Left lung (tissue), 10 donors: ENCODE data around the gene EML1. TPM values are rescaled to one million over a fixed set of nuclear protein-coding genes. Genes with fewer than 3 reads are reported as not detected.

ENCODE experiments used
- ATAC-seq: fragments of 200-7000 bp; cut with Tn5 transposase; one replicate; pipeline ENCODE4 v1.9.1; 2020; ENCODE audit warnings: moderate library complexity
- DNase-seq, 4 donors: peaks; one replicate each; pipeline ENCODE4 v3.0.0-alpha.2; 2013 to 2020
- H3K27ac ChIP-seq, 2 donors: fragments of 200-600 bp; sonication (generic) in 1 of 2; one replicate each; pipeline versions ENCODE4 v1.5.0 to v1.8.0; 2020 to 2021
- H3K27me3 ChIP-seq, 2 donors: fragments of 200-600 bp; sonication (generic) in 1 of 2; one replicate each; pipeline versions ENCODE4 v1.5.0 to v1.8.0; 2020 to 2021
- H3K36me3 ChIP-seq, 2 donors: fragments of 200-600 bp; sonication (generic) in 1 of 2; one replicate each; pipeline versions ENCODE4 v1.5.0 to v1.8.0; 2020 to 2021
- H3K4me1 ChIP-seq, 2 donors: fragments of 200-600 bp; one replicate each; pipeline ENCODE4 v1.8.0; 2021
- H3K4me3 ChIP-seq, 2 donors: fragments of 200-600 bp; sonication (generic) in 1 of 2; one replicate each; pipeline versions ENCODE4 v1.5.0 to v1.8.0; 2020 to 2021; ENCODE audit warnings: mild to moderate bottlenecking in 1 of 2
- H3K9me3 ChIP-seq, 2 donors: fragments of 200-600 bp; sonication (generic) in 1 of 2; one replicate each; pipeline versions ENCODE4 v1.5.0 to v1.8.0; 2020 to 2021
- CTCF ChIP-seq, 2 donors: fragments of 200-600 bp; sonication (generic) in 1 of 2; IDR thresholded peaks; one replicate each; pipeline versions ENCODE4 v1.5.0 to v1.8.0; 2021; ENCODE audit warnings: antibody characterized with exemption in 2 of 2
- intact Hi-C, 2 donors: fragments of 100-400 bp; cut with DNase I; formaldehyde crosslinking; loops; one replicate each; pipeline versions ENCODE4 v1.11.2 to v1.14.2; 2022
- polyA plus RNA-seq, 6 donors: library from polyadenylated mRNA; unstranded; fragments of 120-200 nt; gene quantifications; one replicate each; pipeline ENCODE4 v1.2.1, GENCODE V29; 2013; ENCODE audit not compliant: insufficient read length in 6 of 6
- total RNA-seq, 2 donors: library from RNA; stranded (reverse); fragmentation: NEBNext Ultra II Directional; extraction: Animal tissue kit (Norgen Biotek cat#: 25700); gene quantifications; one replicate each; pipeline ENCODE4 v1.2.1, GENCODE V29; 2021
- donor health status: DM: no; HTN: yes; CAD: no.
- donor health status: DM: no; HTN: no; CAD: no.

The EML1 gene
- total and polyA plus RNA-seq, 8 donors: 24.6 to 48.6 (median 42.2) TPM

GRCh38 chr14:99982537-99983250 is 189.5 kb downstream of the EML1 start:
- Histone ChIP-seq H3K27me3 (no peaks in the 10 kb centered on the region), H3K27ac (no peak overlapping the region), H3K4me3 (no peak overlapping the region), H3K4me1 (peaks cover 6 to 14% of the 10 kb centered on the region in 2 donors), H3K9me3 (no peaks in the 10 kb centered on the region), H3K36me3 (no peaks in the 10 kb centered on the region)
- intact Hi-C loops: no loop called here
- peak in 1 of 4 donors; percentile 76 for DNase-seq
- peak; percentile 78 to 80 for TF ChIP-seq CTCF (IDR thresholded peaks at IDR 0.05)
- ATAC-seq: peak; percentile 98

GRCh38 chr14:99983251-99984015 is 190.2 kb downstream of the EML1 start:
- TF ChIP-seq CTCF (IDR thresholded peaks at IDR 0.05): no peak
- Histone ChIP-seq H3K9me3 (no peaks in the 10 kb centered on the region), H3K4me1 (peaks cover 6 to 14% of the 10 kb centered on the region in 2 donors), H3K27ac (peak overlapping the region in 1 of 2 donors; percentile 15), H3K4me3 (no peak overlapping the region), H3K27me3 (no peaks in the 10 kb centered on the region), H3K36me3 (no peaks in the 10 kb centered on the region)
- intact Hi-C loops: no loop called here
- ATAC-seq: no peak
- DNase-seq: no peak

GRCh38 chr14:99984036-99984435 is 190.8 kb downstream of the EML1 start:
- Histone ChIP-seq H3K27me3 (no peaks in the 10 kb centered on the region), H3K4me3 (no peak overlapping the region), H3K36me3 (no peaks in the 10 kb centered on the region), H3K4me1 (peaks cover 6 to 14% of the 10 kb centered on the region in 2 donors), H3K9me3 (no peaks in the 10 kb centered on the region), H3K27ac (no peak overlapping the region)
- ATAC-seq (no peak), DNase-seq (peak in 1 of 4 donors; percentile 41)
- intact Hi-C loops: no loop called here
- TF ChIP-seq CTCF (IDR thresholded peaks at IDR 0.05): no peak

DNA sequence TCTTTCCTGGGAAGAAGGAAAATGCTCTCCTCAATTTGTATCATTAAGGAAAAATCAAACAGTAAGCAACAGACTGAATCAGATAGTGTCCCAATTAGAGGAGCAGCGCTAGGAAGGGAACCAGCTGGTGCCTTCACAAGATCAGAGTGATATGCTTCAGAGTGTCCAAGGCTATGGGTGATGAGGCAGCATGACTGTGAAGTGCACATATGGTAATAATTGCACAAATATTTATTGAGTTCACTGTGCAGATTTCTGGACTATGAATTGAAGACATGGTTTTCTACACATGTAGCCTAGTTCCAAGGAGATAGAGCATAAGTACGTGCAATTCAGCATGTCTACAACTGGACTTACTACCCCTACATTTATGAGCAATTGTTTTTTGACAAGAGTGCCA is 193.2 kb downstream of the EML1 start:
- Histone ChIP-seq H3K36me3 (no peaks in the 10 kb centered on the region), H3K4me1 (peaks cover 6 to 19% of the 10 kb centered on the region in 2 donors), H3K27me3 (no peaks in the 10 kb centered on the region), H3K4me3 (no peak overlapping the region), H3K27ac (no peak overlapping the region), H3K9me3 (no peaks in the 10 kb centered on the region)
- DNase-seq (peak in 2 of 4 donors; percentile 92 to 95), ATAC-seq (peak; percentile 16)
- intact Hi-C loops: no loop called here
- no peak for TF ChIP-seq CTCF (IDR thresholded peaks at IDR 0.05)

- H3K27ac ChIP-seq: no peak overlapping the region
- no peaks in the 10 kb centered on the region for H3K9me3 ChIP-seq
- H3K4me3 ChIP-seq: no peak overlapping the region
- DNase-seq: no peak
- no peak for TF ChIP-seq CTCF (IDR thresholded peaks at IDR 0.05)
- peaks cover 0 to 5% of the 10 kb centered on the region in 2 donors for H3K4me1 ChIP-seq
- no peaks in the 10 kb centered on the region for H3K36me3 ChIP-seq
- no peak for ATAC-seq
- intact Hi-C loops: no loop called here
- H3K27me3 ChIP-seq: no peaks in the 10 kb centered on the region
These were observed 195.8 kb downstream of the EML1 start for GRCh38 chr14:99989032-99989431.
